Stimulated activated CD4-positive, alpha-beta T cell treated with anti-CD3 and anti-CD28 coated beads, TNF-alpha, amount 100 ng/mL, for 24 hours (primary cell): ENCODE data around the gene PCAT7.
"Not testable (repeated sequence)": the region's sequence is repeated elsewhere in the genome, so short reads cannot be mapped to it uniquely, and the experiment has no call there.

ENCODE experiments used
- DNase-seq, 3 experiments: peaks; one replicate each; pipeline ENCODE4 v3.0.0-alpha.2; 2020; ENCODE audit warnings: low read depth in 3 of 3

Gene PCAT7

GRCh38 chr9:94563548-94563947 lies 8.7 kb downstream of the PCAT7 start:
- no peak for DNase-seq

- not testable (repeated sequence) for DNase-seq
These were observed 9.4 kb downstream of the PCAT7 start for GRCh38 chr9:94564279-94564678.

GRCh38 chr9:94566550-94566949 lies 11.7 kb downstream of the PCAT7 start:
- DNase-seq, result no peak

GRCh38 chr9:94567271-94567670 lies 12.4 kb downstream of the PCAT7 start:
- DNase-seq, result no peak

GRCh38 chr9:94568250-94568889 lies 13.5 kb downstream of the PCAT7 start:
- no peak for DNase-seq

- DNase-seq, result no peak
These were observed 14.3 kb downstream of the PCAT7 start for GRCh38 chr9:94568972-94569712.

- no peak for DNase-seq
These were observed 21.2 kb downstream of the PCAT7 start for GRCh38 chr9:94576131-94576530.

- DNase-seq, result no peak
These were observed 22.2 kb downstream of the PCAT7 start for GRCh38 chr9:94577036-94577435.

GRCh38 chr9:94577571-94577970 lies 22.7 kb downstream of the PCAT7 start:
- no peak for DNase-seq

GRCh38 chr9:94581728-94582127 lies 26.8 kb downstream of the PCAT7 start:
- no peak for DNase-seq

- DNase-seq, result no peak
These were observed 29.7 kb downstream of the PCAT7 start for GRCh38 chr9:94584555-94584954.

- DNase-seq, result no peak
These were observed 31.4 kb downstream of the PCAT7 start for GRCh38 chr9:94586316-94586715.

- no peak for DNase-seq
These were observed 31.9 kb downstream of the PCAT7 start for GRCh38 chr9:94586814-94587213.

GRCh38 chr9:94588681-94589080 lies 33.8 kb downstream of the PCAT7 start:
- no peak for DNase-seq

- not testable (repeated sequence) for DNase-seq
These were observed 36.2 kb downstream of the PCAT7 start for GRCh38 chr9:94591046-94591545.

GRCh38 chr9:94591876-94592275 lies 37.0 kb downstream of the PCAT7 start:
- no peak for DNase-seq

GRCh38 chr9:94592683-94593082 lies 37.8 kb downstream of the PCAT7 start:
- DNase-seq, result not testable (repeated sequence)

GRCh38 chr9:94593459-94594345 lies 38.8 kb downstream of the PCAT7 start, which contains the start of gene FBP2:
Gene FBP2, minus strand, starts transcription at chr9:94593824. Its CDS starts 98 bp downstream, at chr9:94593726.
- no peak for DNase-seq

GRCh38 chr9:94599102-94599501 lies 44.2 kb downstream of the PCAT7 start:
- DNase-seq, result no peak

- no peak for DNase-seq
These were observed 45.4 kb downstream of the PCAT7 start for GRCh38 chr9:94600258-94600657.

- no peak for DNase-seq
These were observed 45.8 kb downstream of the PCAT7 start for GRCh38 chr9:94600715-94601114.

- no peak for DNase-seq
These were observed 47.8 kb downstream of the PCAT7 start for GRCh38 chr9:94602666-94603065.
